ENCODE data around the gene PAQR9.

DNA sequence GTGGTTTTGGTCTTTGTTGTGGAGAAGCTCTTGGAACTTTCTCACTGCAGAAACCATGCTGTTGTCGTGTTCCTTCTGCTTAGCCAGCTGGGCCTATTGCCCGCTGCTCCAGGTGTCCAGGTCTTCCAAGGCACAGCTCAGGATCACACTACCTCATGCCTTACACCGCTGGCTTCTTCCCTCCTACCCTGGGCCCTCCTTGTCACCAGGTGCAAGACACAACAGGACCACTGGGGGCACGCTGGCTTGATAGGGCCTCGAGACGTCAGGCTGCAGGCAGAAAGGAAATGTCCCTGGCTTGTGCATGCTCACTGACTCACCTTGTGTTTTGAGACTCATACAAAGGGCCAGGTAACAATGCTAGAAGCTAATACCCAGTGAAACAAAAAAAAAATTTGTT lies 32.3 kb downstream of the PAQR9 start:
- TF ChIP-seq, protein P1, sequence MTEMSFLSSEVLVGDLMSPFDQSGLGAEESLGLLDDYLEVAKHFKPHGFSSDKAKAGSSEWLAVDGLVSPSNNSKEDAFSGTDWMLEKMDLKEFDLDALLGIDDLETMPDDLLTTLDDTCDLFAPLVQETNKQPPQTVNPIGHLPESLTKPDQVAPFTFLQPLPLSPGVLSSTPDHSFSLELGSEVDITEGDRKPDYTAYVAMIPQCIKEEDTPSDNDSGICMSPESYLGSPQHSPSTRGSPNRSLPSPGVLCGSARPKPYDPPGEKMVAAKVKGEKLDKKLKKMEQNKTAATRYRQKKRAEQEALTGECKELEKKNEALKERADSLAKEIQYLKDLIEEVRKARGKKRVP (CRISPR knock-in tag; IDR thresholded peaks at IDR 0.05): no peak
- TF ChIP-seq SMC3 (IDR thresholded peaks at IDR 0.05; ENCODE audit: low read length) (0 out of 2 replicates have a peak, but pooled peaks have one; percentile 34), ZNF354B (CRISPR knock-in tag; IDR thresholded peaks at IDR 0.05) (no peak), ZNF790 (CRISPR knock-in tag; IDR thresholded peaks at IDR 0.05; ENCODE audit: borderline replicate concordance) (no peak), SP140L (CRISPR knock-in tag; IDR thresholded peaks at IDR 0.05; ENCODE audit: borderline replicate concordance) (no peak), PRPF4 (IDR thresholded peaks at IDR 0.05; ENCODE audit: low read depth, low read length, poor library complexity, severe bottlenecking) (no peak)
- TF ChIP-seq, protein P2, sequence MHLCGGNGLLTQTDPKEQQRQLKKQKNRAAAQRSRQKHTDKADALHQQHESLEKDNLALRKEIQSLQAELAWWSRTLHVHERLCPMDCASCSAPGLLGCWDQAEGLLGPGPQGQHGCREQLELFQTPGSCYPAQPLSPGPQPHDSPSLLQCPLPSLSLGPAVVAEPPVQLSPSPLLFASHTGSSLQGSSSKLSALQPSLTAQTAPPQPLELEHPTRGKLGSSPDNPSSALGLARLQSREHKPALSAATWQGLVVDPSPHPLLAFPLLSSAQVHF (CRISPR knock-in tag; IDR thresholded peaks at IDR 0.05): no peak
- TF ChIP-seq, protein P3, sequence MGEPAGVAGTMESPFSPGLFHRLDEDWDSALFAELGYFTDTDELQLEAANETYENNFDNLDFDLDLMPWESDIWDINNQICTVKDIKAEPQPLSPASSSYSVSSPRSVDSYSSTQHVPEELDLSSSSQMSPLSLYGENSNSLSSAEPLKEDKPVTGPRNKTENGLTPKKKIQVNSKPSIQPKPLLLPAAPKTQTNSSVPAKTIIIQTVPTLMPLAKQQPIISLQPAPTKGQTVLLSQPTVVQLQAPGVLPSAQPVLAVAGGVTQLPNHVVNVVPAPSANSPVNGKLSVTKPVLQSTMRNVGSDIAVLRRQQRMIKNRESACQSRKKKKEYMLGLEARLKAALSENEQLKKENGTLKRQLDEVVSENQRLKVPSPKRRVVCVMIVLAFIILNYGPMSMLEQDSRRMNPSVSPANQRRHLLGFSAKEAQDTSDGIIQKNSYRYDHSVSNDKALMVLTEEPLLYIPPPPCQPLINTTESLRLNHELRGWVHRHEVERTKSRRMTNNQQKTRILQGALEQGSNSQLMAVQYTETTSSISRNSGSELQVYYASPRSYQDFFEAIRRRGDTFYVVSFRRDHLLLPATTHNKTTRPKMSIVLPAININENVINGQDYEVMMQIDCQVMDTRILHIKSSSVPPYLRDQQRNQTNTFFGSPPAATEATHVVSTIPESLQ (CRISPR knock-in tag; conservative IDR thresholded peaks at IDR 0.05): no peak
